Uterus (tissue), 2 donors: Measurements from ENCODE around the gene ENKUR.

Experiments used
- CTCF ChIP-seq, 4 experiments: fragments of 200-600 bp in 2 of 4; fragments of 450-650 bp in 2 of 4; sonication (generic) in 2 of 4; IDR thresholded peaks; one replicate each; pipeline ENCODE4 v1.5.1; 2016 to 2019; ENCODE audit warnings: antibody characterized with exemption in 4 of 4, mild to moderate bottlenecking in 2 of 4, moderate library complexity in 1 of 4
- POLR2A ChIP-seq, 2 donors: fragments of 450-650 bp; IDR thresholded peaks; one replicate each; pipeline ENCODE4 v1.6.1; 2016; ENCODE audit warnings: antibody characterized with exemption in 2 of 2, mild to moderate bottlenecking in 1 of 2, moderate library complexity in 1 of 2

- no peak for TF ChIP-seq CTCF (IDR thresholded peaks at IDR 0.05)
- TF ChIP-seq POLR2A (IDR thresholded peaks at IDR 0.05) = no peak
Measured at GRCh38 chr10:25028711-25029110, 12.8 kb upstream of the ENKUR start.
